Measurements from ENCODE around the gene BRCA1.
"Not testable (repeated sequence)": the region's sequence is repeated elsewhere in the genome, so short reads cannot be mapped to it uniquely, and the experiment has no call there.

BRCA1 gene

GRCh38 chr17:43146649-43147048, 21.5 kb upstream of the BRCA1 start:
- Histone ChIP-seq H3K36me3 (ENCODE audit: insufficient read depth, low read length) (peaks cover 16% of the 10 kb centered on the region), H2AFZ (ENCODE audit: low read depth, low read length) (no peak overlapping the region), H3K27me3 (ENCODE audit: insufficient read depth, low read length) (no peaks in the 10 kb centered on the region), H3K4me3 (ENCODE audit: low read length) (no peak overlapping the region), H3K9me3 (ENCODE audit: low read length) (no peaks in the 10 kb centered on the region), H3K4me1 (ENCODE audit: insufficient read depth, low read length) (no peaks in the 10 kb centered on the region)

- H3K27me3 ChIP-seq (ENCODE audit: insufficient read depth, low read length): no peaks in the 10 kb centered on the region
These were observed 18.0 kb upstream of the BRCA1 start for GRCh38 chr17:43143201-43143600.

GRCh38 chr17:43142153-43142552, 17.0 kb upstream of the BRCA1 start:
- Histone ChIP-seq H3K9me3 (ENCODE audit: low read length) (no peaks in the 10 kb centered on the region), H3K36me3 (ENCODE audit: insufficient read depth, low read length) (peaks cover 19% of the 10 kb centered on the region), H3K4me1 (ENCODE audit: insufficient read depth, low read length) (no peaks in the 10 kb centered on the region), H3K27me3 (ENCODE audit: insufficient read depth, low read length) (no peaks in the 10 kb centered on the region), H3K4me3 (ENCODE audit: low read length) (no peak overlapping the region), H2AFZ (ENCODE audit: low read depth, low read length) (no peak overlapping the region)

More at GRCh38 chr17:43143201-43143600, 18.0 kb upstream of the BRCA1 start:
- Histone ChIP-seq H3K4me3 (ENCODE audit: low read length) (no peak overlapping the region), H3K36me3 (ENCODE audit: insufficient read depth, low read length) (peaks cover 19% of the 10 kb centered on the region), H2AFZ (ENCODE audit: low read depth, low read length) (no peak overlapping the region), H3K9me3 (ENCODE audit: low read length) (no peaks in the 10 kb centered on the region), H3K4me1 (ENCODE audit: insufficient read depth, low read length) (no peaks in the 10 kb centered on the region)

- H2AFZ ChIP-seq (ENCODE audit: low read depth, low read length): no peak overlapping the region
- peaks cover 19% of the 10 kb centered on the region for H3K36me3 ChIP-seq (ENCODE audit: insufficient read depth, low read length)
- no peaks in the 10 kb centered on the region for H3K27me3 ChIP-seq (ENCODE audit: insufficient read depth, low read length)
- H3K4me1 ChIP-seq (ENCODE audit: insufficient read depth, low read length): no peaks in the 10 kb centered on the region
- no peak overlapping the region for H3K4me3 ChIP-seq (ENCODE audit: low read length)
- no peaks in the 10 kb centered on the region for H3K9me3 ChIP-seq (ENCODE audit: low read length)
These were observed 15.5 kb upstream of the BRCA1 start for GRCh38 chr17:43140396-43141332.

- peaks cover 26% of the 10 kb centered on the region for H3K36me3 ChIP-seq (ENCODE audit: insufficient read depth, low read length)
- not testable (repeated sequence) for H2AFZ ChIP-seq (ENCODE audit: low read depth, low read length); H3K4me3 ChIP-seq (ENCODE audit: low read length); H3K4me1 ChIP-seq (ENCODE audit: insufficient read depth, low read length); H3K27me3 ChIP-seq (ENCODE audit: insufficient read depth, low read length); H3K9me3 ChIP-seq (ENCODE audit: low read length)
These were observed 13.4 kb upstream of the BRCA1 start for GRCh38 chr17:43138531-43138930.

- H3K4me3 ChIP-seq (ENCODE audit: low read length); H3K4me1 ChIP-seq (ENCODE audit: insufficient read depth, low read length); H3K9me3 ChIP-seq (ENCODE audit: low read length); H3K27me3 ChIP-seq (ENCODE audit: insufficient read depth, low read length); H2AFZ ChIP-seq (ENCODE audit: low read depth, low read length): not testable (repeated sequence)
- H3K36me3 ChIP-seq (ENCODE audit: insufficient read depth, low read length): peaks cover 26% of the 10 kb centered on the region
These were observed 11.4 kb upstream of the BRCA1 start for GRCh38 chr17:43136574-43136973.

GRCh38 chr17:43135454-43135819, 10.3 kb upstream of the BRCA1 start:
- Histone ChIP-seq H3K4me3 (ENCODE audit: low read length) (no peak overlapping the region), H2AFZ (ENCODE audit: low read depth, low read length) (no peak overlapping the region), H3K4me1 (ENCODE audit: insufficient read depth, low read length) (no peaks in the 10 kb centered on the region), H3K27me3 (ENCODE audit: insufficient read depth, low read length) (no peaks in the 10 kb centered on the region), H3K36me3 (ENCODE audit: insufficient read depth, low read length) (peaks cover 29% of the 10 kb centered on the region), H3K9me3 (ENCODE audit: low read length) (no peaks in the 10 kb centered on the region)

GRCh38 chr17:43134774-43135453, 9.8 kb upstream of the BRCA1 start:
- no peak overlapping the region for H3K4me3 ChIP-seq (ENCODE audit: low read length)
- no peaks in the 10 kb centered on the region for H3K27me3 ChIP-seq (ENCODE audit: insufficient read depth, low read length)
- no peaks in the 10 kb centered on the region for H3K4me1 ChIP-seq (ENCODE audit: insufficient read depth, low read length)
- no peak overlapping the region for H2AFZ ChIP-seq (ENCODE audit: low read depth, low read length)
- no peaks in the 10 kb centered on the region for H3K9me3 ChIP-seq (ENCODE audit: low read length)
- peaks cover 29% of the 10 kb centered on the region for H3K36me3 ChIP-seq (ENCODE audit: insufficient read depth, low read length)

GRCh38 chr17:43133439-43133838, 8.3 kb upstream of the BRCA1 start:
- not testable (repeated sequence) for H2AFZ ChIP-seq (ENCODE audit: low read depth, low read length); H3K4me1 ChIP-seq (ENCODE audit: insufficient read depth, low read length); H3K27me3 ChIP-seq (ENCODE audit: insufficient read depth, low read length); H3K4me3 ChIP-seq (ENCODE audit: low read length); H3K9me3 ChIP-seq (ENCODE audit: low read length)
- H3K36me3 ChIP-seq (ENCODE audit: insufficient read depth, low read length): peaks cover 29% of the 10 kb centered on the region

- no peaks in the 10 kb centered on the region for H3K9me3 ChIP-seq (ENCODE audit: low read length)
- peaks cover 33% of the 10 kb centered on the region for H3K36me3 ChIP-seq (ENCODE audit: insufficient read depth, low read length)
- H3K4me3 ChIP-seq (ENCODE audit: low read length): no peak overlapping the region
- no peaks in the 10 kb centered on the region for H3K27me3 ChIP-seq (ENCODE audit: insufficient read depth, low read length)
- no peaks in the 10 kb centered on the region for H3K4me1 ChIP-seq (ENCODE audit: insufficient read depth, low read length)
- no peak overlapping the region for H2AFZ ChIP-seq (ENCODE audit: low read depth, low read length)
These were observed 7.0 kb upstream of the BRCA1 start for GRCh38 chr17:43132117-43132516.

- Histone ChIP-seq H3K36me3 (ENCODE audit: insufficient read depth, low read length) (peaks cover 25% of the 10 kb centered on the region), H2AFZ (ENCODE audit: low read depth, low read length) (no peak overlapping the region), H3K27me3 (ENCODE audit: insufficient read depth, low read length) (no peaks in the 10 kb centered on the region), H3K4me3 (ENCODE audit: low read length) (no peak overlapping the region), H3K4me1 (ENCODE audit: insufficient read depth, low read length) (peaks cover 10% of the 10 kb centered on the region), H3K9me3 (ENCODE audit: low read length) (no peaks in the 10 kb centered on the region)
These were observed 4.5 kb upstream of the BRCA1 start for GRCh38 chr17:43129671-43130010.

GRCh38 chr17:43127333-43127876, 2.2 kb upstream of the BRCA1 start:
- Histone ChIP-seq H3K4me1 (ENCODE audit: insufficient read depth, low read length) (peaks cover 17% of the 10 kb centered on the region), H3K36me3 (ENCODE audit: insufficient read depth, low read length) (peaks cover 15% of the 10 kb centered on the region)
- H3K9me3 ChIP-seq (ENCODE audit: low read length); H2AFZ ChIP-seq (ENCODE audit: low read depth, low read length); H3K4me3 ChIP-seq (ENCODE audit: low read length); H3K27me3 ChIP-seq (ENCODE audit: insufficient read depth, low read length): not testable (repeated sequence)

- Histone ChIP-seq H3K27me3 (ENCODE audit: insufficient read depth, low read length) (no peaks in the 10 kb centered on the region), H2AFZ (ENCODE audit: low read depth, low read length) (no peak overlapping the region), H3K4me1 (ENCODE audit: insufficient read depth, low read length) (peaks cover 17% of the 10 kb centered on the region), H3K4me3 (ENCODE audit: low read length) (no peak overlapping the region), H3K36me3 (ENCODE audit: insufficient read depth, low read length) (peaks cover 17% of the 10 kb centered on the region), H3K9me3 (ENCODE audit: low read length) (no peaks in the 10 kb centered on the region)
These were observed 1.7 kb upstream of the BRCA1 start for GRCh38 chr17:43126911-43127290.
